Loucy (cell line): ENCODE data around the gene CHDH.

Source experiments
- CTCF ChIP-seq: fragments of 200-600 bp; sonication (generic); conservative IDR thresholded peaks from 2 replicates; pipeline ENCODE4 v1.5.1; 2014; ENCODE audit warnings: mild to moderate bottlenecking, antibody characterized with exemption, low read length
- EZH2phosphoT487 ChIP-seq: fragments of 200-600 bp; IDR thresholded peaks from 2 replicates; pipeline ENCODE4 v1.6.1; 2018; ENCODE audit warnings: antibody characterized with exemption, mild to moderate bottlenecking, moderate library complexity, borderline replicate concordance

GRCh38 chr3:53780806-53781205 lies 65.4 kb downstream of the CHDH start:
- no peak for TF ChIP-seq CTCF
- no peak for TF ChIP-seq EZH2phosphoT487
